Neural progenitor cell (in vitro differentiated cells): ENCODE results near the gene PNPLA7.

Experiments
- EZH2 ChIP-seq: fragments of 200-600 bp; sonication (generic); IDR thresholded peaks from 2 replicates; pipeline ENCODE4 v1.6.1; 2017; ENCODE audit warnings: antibody characterized with exemption, mild to moderate bottlenecking, moderate library complexity
- EZH2phosphoT487 ChIP-seq: fragments of 200-600 bp; sonication (generic); IDR thresholded peaks from 2 replicates; pipeline ENCODE4 v1.6.1; 2017; ENCODE audit warnings: antibody characterized with exemption
- TF ChIP-seq, protein P1 (sequence below): fragments of 200-600 bp; sonication (generic); IDR thresholded peaks from 2 replicates; pipeline ENCODE4 v1.5.1; 2017; ENCODE audit warnings: antibody characterized with exemption, mild to moderate bottlenecking

DNA sequence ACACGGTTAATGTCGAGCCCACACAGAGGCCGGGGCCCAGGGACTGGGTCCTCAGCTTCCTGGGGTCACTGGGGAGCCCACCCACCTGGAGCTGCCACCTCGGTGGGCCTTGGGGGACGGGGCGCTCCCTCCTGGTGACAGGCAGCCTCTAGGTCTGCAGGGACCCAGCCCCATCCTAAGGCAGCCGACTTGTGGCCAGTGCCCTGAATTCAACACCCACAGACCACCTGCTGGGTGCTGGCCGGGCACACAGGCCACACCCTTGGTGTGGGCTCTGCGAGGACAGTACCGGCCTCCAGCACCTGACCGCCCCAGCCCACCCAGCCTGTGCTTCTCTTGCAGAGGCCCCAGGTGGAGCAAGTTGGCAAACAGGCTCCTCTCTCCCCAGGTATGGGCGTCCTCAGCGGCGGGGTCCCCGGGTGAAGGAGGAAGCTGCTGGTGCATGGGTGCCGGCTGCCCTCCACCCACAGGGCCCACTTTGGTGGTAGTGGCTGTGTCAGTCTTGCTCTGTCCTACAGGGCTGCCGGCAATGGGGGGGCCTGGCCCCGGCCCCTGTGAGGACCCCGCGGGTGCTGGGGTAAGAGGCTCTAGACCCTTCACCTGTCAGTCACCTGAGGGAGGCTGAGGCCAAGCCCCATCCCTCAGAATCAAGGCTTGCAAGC lies 117.4 kb downstream of the PNPLA7 start:
- TF ChIP-seq, protein P1, sequence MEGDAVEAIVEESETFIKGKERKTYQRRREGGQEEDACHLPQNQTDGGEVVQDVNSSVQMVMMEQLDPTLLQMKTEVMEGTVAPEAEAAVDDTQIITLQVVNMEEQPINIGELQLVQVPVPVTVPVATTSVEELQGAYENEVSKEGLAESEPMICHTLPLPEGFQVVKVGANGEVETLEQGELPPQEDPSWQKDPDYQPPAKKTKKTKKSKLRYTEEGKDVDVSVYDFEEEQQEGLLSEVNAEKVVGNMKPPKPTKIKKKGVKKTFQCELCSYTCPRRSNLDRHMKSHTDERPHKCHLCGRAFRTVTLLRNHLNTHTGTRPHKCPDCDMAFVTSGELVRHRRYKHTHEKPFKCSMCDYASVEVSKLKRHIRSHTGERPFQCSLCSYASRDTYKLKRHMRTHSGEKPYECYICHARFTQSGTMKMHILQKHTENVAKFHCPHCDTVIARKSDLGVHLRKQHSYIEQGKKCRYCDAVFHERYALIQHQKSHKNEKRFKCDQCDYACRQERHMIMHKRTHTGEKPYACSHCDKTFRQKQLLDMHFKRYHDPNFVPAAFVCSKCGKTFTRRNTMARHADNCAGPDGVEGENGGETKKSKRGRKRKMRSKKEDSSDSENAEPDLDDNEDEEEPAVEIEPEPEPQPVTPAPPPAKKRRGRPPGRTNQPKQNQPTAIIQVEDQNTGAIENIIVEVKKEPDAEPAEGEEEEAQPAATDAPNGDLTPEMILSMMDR, result no peak
- TF ChIP-seq EZH2phosphoT487, result no peak
- TF ChIP-seq EZH2, result no peak
